ENCODE measurements around the gene ST6GAL1. TPM values are rescaled to one million over a fixed set of nuclear protein-coding genes. Genes with fewer than 3 reads are reported as not detected.

Gene ST6GAL1
- total and polyA plus RNA-seq, 10 of the 15 experiments (the other 5 are each of a cell fraction or from before 2014, with no cell fraction given): 74.2 to 248 (median 149) TPM

DNA sequence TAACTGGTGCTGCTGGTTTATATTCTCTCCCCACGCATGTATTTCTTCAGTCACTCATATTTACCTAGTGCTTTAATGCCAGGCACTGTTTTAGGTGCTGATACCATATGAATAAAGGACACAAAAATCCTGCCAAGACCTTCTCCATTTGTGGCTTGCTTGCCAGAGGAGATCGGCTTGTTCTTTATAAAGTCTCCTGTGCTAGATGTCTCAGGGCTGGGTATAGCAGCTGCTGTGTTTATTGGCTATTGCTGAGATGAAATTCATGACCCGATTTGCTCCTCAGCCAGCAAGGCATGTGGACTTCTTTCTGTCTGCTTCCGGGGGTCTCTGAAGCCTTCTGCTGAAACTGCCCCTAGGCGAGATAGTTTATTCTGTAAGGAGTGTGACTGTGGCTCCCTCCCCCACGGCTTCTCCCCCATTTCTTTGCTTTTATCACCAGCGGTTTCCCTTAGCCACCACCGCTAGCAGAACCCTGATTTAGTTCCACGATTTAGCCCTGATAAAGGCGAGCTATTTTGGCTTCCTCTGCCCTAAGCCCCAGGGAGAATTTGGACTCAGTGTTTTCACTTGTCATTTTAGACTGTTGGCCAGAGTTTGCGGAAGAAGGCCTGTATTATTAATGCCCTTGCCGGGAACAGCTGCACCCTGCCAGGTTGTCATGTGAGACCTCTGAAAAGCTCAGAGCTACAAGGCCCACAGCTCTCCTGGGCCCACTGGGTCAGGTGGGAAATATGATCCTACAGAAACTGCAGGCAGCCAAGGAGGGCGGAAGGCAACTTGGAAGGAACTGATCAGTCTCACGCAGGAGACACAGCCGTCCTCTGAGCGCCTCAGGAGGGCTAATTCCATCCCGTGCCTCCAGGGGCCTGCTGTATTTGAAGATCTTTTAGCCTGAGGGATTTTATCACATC, 46.8 kb downstream of the ST6GAL1 start:
- Histone ChIP-seq H3K4me3 (no peak overlapping the region), H3K27ac (ENCODE audit: control insufficient read depth, insufficient read depth) (no peak overlapping the region), H3K4me1 (ENCODE audit: control insufficient read depth, insufficient read depth, low read length) (peaks cover 6% of the 10 kb centered on the region), H4K20me1 (ENCODE audit: control insufficient read depth, insufficient read depth) (no peaks in the 10 kb centered on the region), H3K9me3 (replicated peaks; ENCODE audit: control insufficient read depth, insufficient read depth, low read length) (no peaks in the 10 kb centered on the region), H3K36me3 (ENCODE audit: control insufficient read depth in 2 of 2, insufficient read depth in 2 of 2, low read length in 1 of 2) (peaks cover 2 to 34% of the 10 kb centered on the region in 2 experiments), H3K9ac (ENCODE audit: control insufficient read depth, insufficient read depth, low read length) (no peak overlapping the region), H3K79me2 (ENCODE audit: control insufficient read depth, insufficient read depth, low read length) (no peaks in the 10 kb centered on the region), H3K4me2 (ENCODE audit: control insufficient read depth, insufficient read depth) (no peak overlapping the region), H3K27me3 (replicated peaks in 1 of 2; ENCODE audit: control insufficient read depth in 2 of 2, insufficient read depth in 2 of 2, low read length in 1 of 2) (no peaks in the 10 kb centered on the region), H2AFZ (ENCODE audit: control insufficient read depth, low read depth, low read length) (no peak overlapping the region)
- no peak for TF ChIP-seq SP1 (IDR thresholded peaks at IDR 0.05; ENCODE audit: low read depth, low read length)
- TF ChIP-seq ZNF217 (IDR thresholded peaks at IDR 0.05): no peak
- ChIA-PET CTCF (no interaction called here), RAD21 (ENCODE audit: unreplicated experiment) (no interaction called here), SMC1A (ENCODE audit: uncharacterized antibody, unreplicated experiment) (interaction anchor here (1.7 kb wide), 1 partner anchor 12 kb away, joined by 5 read pairs; no protein-coding TSS in a partner anchor), POLR2A (no interaction called here)
- WGBS (ENCODE audit: insufficient coverage, insufficient replicate concordance, low lambda C conversion rate, missing lambda C conversion rate): 97% methylated on average over 17 of the region's 17 CpGs
- no TSS peak for BruUV-seq (replicated peaks)
- intact Hi-C loops (cut with micrococcal nuclease; ENCODE audit: unreplicated experiment): no loop called here
- DNase-seq (ENCODE audit: low read depth, low spot score): no peak
- ATAC-seq: no peak
- FAIRE-seq: no peak
- in situ Hi-C loops (cut with MboI): no loop called here

DNA sequence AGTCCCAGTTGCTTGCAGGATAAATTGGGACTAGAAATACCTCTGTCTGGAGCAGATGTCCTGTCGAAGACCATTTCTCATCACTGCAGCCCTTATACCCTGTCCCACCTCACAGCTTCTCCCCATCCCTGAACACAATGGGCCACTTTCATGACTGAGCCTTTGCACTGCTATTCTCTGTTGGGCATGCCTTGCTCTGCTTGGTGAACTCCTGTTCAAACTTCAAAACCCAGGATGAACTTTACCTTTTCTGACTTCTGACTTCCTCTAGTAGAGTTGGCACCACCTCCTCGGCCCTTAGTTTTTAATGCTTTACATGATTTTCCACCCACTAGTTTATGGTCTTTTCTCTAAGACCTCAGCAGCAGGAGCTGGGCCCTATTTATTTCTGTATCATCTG, 48.4 kb downstream of the ST6GAL1 start:
- FAIRE-seq (no peak), DNase-seq (ENCODE audit: low read depth, low spot score) (no peak), ATAC-seq (no peak)
- Histone ChIP-seq H3K27ac (ENCODE audit: control insufficient read depth, insufficient read depth) (no peak overlapping the region), H3K4me3 (no peak overlapping the region), H3K9me3 (replicated peaks; ENCODE audit: control insufficient read depth, insufficient read depth, low read length) (no peaks in the 10 kb centered on the region), H3K27me3 (replicated peaks in 1 of 2; ENCODE audit: control insufficient read depth in 2 of 2, insufficient read depth in 2 of 2, low read length in 1 of 2) (no peaks in the 10 kb centered on the region), H3K36me3 (ENCODE audit: control insufficient read depth in 2 of 2, insufficient read depth in 2 of 2, low read length in 1 of 2) (peaks cover under 1 to 26% of the 10 kb centered on the region in 2 experiments), H3K9ac (ENCODE audit: control insufficient read depth, insufficient read depth, low read length) (no peak overlapping the region), H2AFZ (ENCODE audit: control insufficient read depth, low read depth, low read length) (no peak overlapping the region), H3K4me1 (ENCODE audit: control insufficient read depth, insufficient read depth, low read length) (peaks cover under 1% of the 10 kb centered on the region; the same call in 1 of the 2 replicates), H4K20me1 (ENCODE audit: control insufficient read depth, insufficient read depth) (no peaks in the 10 kb centered on the region), H3K4me2 (ENCODE audit: control insufficient read depth, insufficient read depth) (no peak overlapping the region), H3K79me2 (ENCODE audit: control insufficient read depth, insufficient read depth, low read length) (no peaks in the 10 kb centered on the region)
- SMC1A ChIA-PET (ENCODE audit: uncharacterized antibody, unreplicated experiment): interaction anchor here (1.7 kb wide), 1 partner anchor 10 kb away, joined by 5 read pairs; no protein-coding TSS in a partner anchor
- 100% methylated on average over 2 of the region's 2 CpGs for WGBS (ENCODE audit: insufficient coverage, insufficient replicate concordance, low lambda C conversion rate, missing lambda C conversion rate)
- intact Hi-C loops (cut with micrococcal nuclease; ENCODE audit: unreplicated experiment): no loop called here
- in situ Hi-C loops (cut with MboI): no loop called here
- POLR2A ChIA-PET: no interaction called here
- RAD21 ChIA-PET (ENCODE audit: unreplicated experiment): interaction anchor here (1.6 kb wide), 1 partner anchor 13 kb away, joined by 5 read pairs; no protein-coding TSS in a partner anchor
- no TSS peak for BruUV-seq (replicated peaks)
- CTCF ChIA-PET: no interaction called here
- TF ChIP-seq PRDM15 (CRISPR knock-in tag; IDR thresholded peaks at IDR 0.05) (no peak), TCF7 (IDR thresholded peaks at IDR 0.05; ENCODE audit: borderline replicate concordance) (no peak), NFYB (IDR thresholded peaks at IDR 0.05; ENCODE audit: insufficient read depth, low read depth, low read length) (no peak), CEBPB (IDR thresholded peaks at IDR 0.05; ENCODE audit: borderline replicate concordance in 1 of 2, low read depth in 2 of 2, low read length in 2 of 2) (no peak), EP300 (IDR thresholded peaks at IDR 0.05; ENCODE audit: borderline replicate concordance in 1 of 2, control insufficient read depth in 1 of 2, low read depth in 2 of 2, low read length in 2 of 2) (no peak), CREM (IDR thresholded peaks at IDR 0.05; ENCODE audit: low read depth) (no peak), SMARCA5 (IDR thresholded peaks at IDR 0.05) (no peak)
- TF ChIP-seq, protein P1, sequence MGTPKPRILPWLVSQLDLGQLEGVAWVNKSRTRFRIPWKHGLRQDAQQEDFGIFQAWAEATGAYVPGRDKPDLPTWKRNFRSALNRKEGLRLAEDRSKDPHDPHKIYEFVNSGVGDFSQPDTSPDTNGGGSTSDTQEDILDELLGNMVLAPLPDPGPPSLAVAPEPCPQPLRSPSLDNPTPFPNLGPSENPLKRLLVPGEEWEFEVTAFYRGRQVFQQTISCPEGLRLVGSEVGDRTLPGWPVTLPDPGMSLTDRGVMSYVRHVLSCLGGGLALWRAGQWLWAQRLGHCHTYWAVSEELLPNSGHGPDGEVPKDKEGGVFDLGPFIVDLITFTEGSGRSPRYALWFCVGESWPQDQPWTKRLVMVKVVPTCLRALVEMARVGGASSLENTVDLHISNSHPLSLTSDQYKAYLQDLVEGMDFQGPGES (IDR thresholded peaks at IDR 0.05): no peak

Measured in GM12878 (cell line).